GM12878 (cell line): ENCODE results near the gene TFB1M. TPM values are rescaled to one million over a fixed set of nuclear protein-coding genes. Genes with fewer than 3 reads are reported as not detected.

Experiments
- ATAC-seq: fragments of 200-7000 bp; cut with Tn5 transposase; 3 replicates; pipeline ENCODE4 v1.9.1; 2020; ENCODE audit warnings: mild to moderate bottlenecking, moderate library complexity
- BruUV-seq: library from RNA; stranded (reverse); fragments of 400-500 nt; replicated peaks from 2 replicates; lab custom pipeline; 2021; lab: Mats Ljungman, UMichigan
- CTCF ChIA-PET: fragments of 300-600 bp; sonication (Branson Sonifier 250); formaldehyde crosslinking; extraction: SDS; loops from one replicate; lab custom pipeline; 2021; ENCODE audit warnings: inconsistent platforms; lab: Yijun Ruan, JAX
- POLR2A ChIA-PET: fragments of 350-600 bp; formaldehyde crosslinking; extraction: SDS; loops from one replicate; lab custom pipeline; 2021; ENCODE audit warnings: inconsistent platforms; lab: Charles Lee
- RAD21 ChIA-PET: fragments of 300-600 bp; sonication (Branson Sonifier 250); formaldehyde crosslinking; loops from one replicate; lab custom pipeline; 2023; ENCODE audit warnings: antibody characterized with exemption; ENCODE audit not compliant: unreplicated experiment; lab: Charles Lee
- SMC1A ChIA-PET: fragments of 300-600 bp; sonication (Branson Sonifier 250); formaldehyde crosslinking; loops from one replicate; lab custom pipeline; 2023; ENCODE audit not compliant: unreplicated experiment, uncharacterized antibody; lab: Charles Lee
- DNase-seq: peaks from one replicate; pipeline ENCODE4 v3.0.0-alpha.2; 2011; ENCODE audit warnings: low read depth, low spot score
- FAIRE-seq: peaks from 3 replicates; lab custom pipeline; 2011; peaks lifted over from hg19 to GRCh38; lab: Jason Lieb, UNC
- H2AFZ ChIP-seq: 2 replicates; pipeline ENCODE4 v1.6.0; 2011; ENCODE audit warnings: low read depth, low read length, control low read depth; ENCODE audit not compliant: control insufficient read depth
- H3K27ac ChIP-seq: 2 replicates; pipeline ENCODE4 v1.5.1; 2011; ENCODE audit warnings: control low read depth; ENCODE audit not compliant: control insufficient read depth, insufficient read depth
- H3K27me3 ChIP-seq, 2 experiments: replicated peaks in 1 of 2; 2 replicates each; pipeline versions ENCODE4 v1.6.0 to v1.6.1; 2011; ENCODE audit warnings: low read length in 1 of 2; ENCODE audit not compliant: control insufficient read depth in 2 of 2, insufficient read depth in 2 of 2
- H3K36me3 ChIP-seq, 2 experiments: 2 replicates each; pipeline ENCODE4 v1.5.1; 2011; ENCODE audit warnings: low read length in 1 of 2; ENCODE audit not compliant: control insufficient read depth in 2 of 2, insufficient read depth in 2 of 2
- H3K4me1 ChIP-seq: 2 replicates; pipeline ENCODE4 v1.6.1; 2011; ENCODE audit warnings: mild to moderate bottlenecking, low read length, moderate library complexity, mixed read lengths; ENCODE audit not compliant: control insufficient read depth, insufficient read depth
- H3K4me2 ChIP-seq: 2 replicates; pipeline ENCODE4 v1.6.0; 2011; ENCODE audit warnings: control low read depth; ENCODE audit not compliant: control insufficient read depth, insufficient read depth
- H3K4me3 ChIP-seq: fragments of 200-600 bp; sonication (generic); 2 replicates; pipeline ENCODE4 v1.5.1; 2016
- H3K79me2 ChIP-seq: 2 replicates; pipeline ENCODE4 v1.6.0; 2011; ENCODE audit warnings: low read length; ENCODE audit not compliant: control insufficient read depth, insufficient read depth
- H3K9ac ChIP-seq: 2 replicates; pipeline ENCODE4 v1.8.0; 2011; ENCODE audit warnings: low read length, control low read depth, mixed read lengths; ENCODE audit not compliant: control insufficient read depth, insufficient read depth
- H3K9me3 ChIP-seq: replicated peaks from 3 replicates; pipeline ENCODE4 v1.5.1; 2011; ENCODE audit warnings: mild to moderate bottlenecking, low read length; ENCODE audit not compliant: control insufficient read depth, insufficient read depth
- H4K20me1 ChIP-seq: 2 replicates; pipeline ENCODE4 v1.6.0; 2011; ENCODE audit not compliant: control insufficient read depth, insufficient read depth
- MEF2B ChIP-seq: fragments of 450-650 bp; IDR thresholded peaks from 2 replicates; pipeline ENCODE4 v1.6.1; 2018; ENCODE audit warnings: mild to moderate bottlenecking, moderate library complexity; ENCODE audit not compliant: partially characterized antibody, poor library complexity, severe bottlenecking
- SIX5 ChIP-seq: IDR thresholded peaks from 2 replicates; pipeline ENCODE4 v1.6.1; 2011; ENCODE audit warnings: mild to moderate bottlenecking, low read depth, low read length, moderate library complexity; ENCODE audit not compliant: severe bottlenecking
- YBX1 ChIP-seq: fragments of 450-650 bp; IDR thresholded peaks from 2 replicates; pipeline ENCODE4 v1.6.1; 2016; ENCODE audit warnings: antibody characterized with exemption
- ZBED1 ChIP-seq: IDR thresholded peaks from 2 replicates; pipeline ENCODE4 v1.6.1; 2016; ENCODE audit warnings: borderline replicate concordance
- WGBS: methylation state at CpG from one replicate; pipeline ENCODE4 v1.1.6; 2016; ENCODE audit warnings: low lambda C conversion rate; ENCODE audit not compliant: insufficient replicate concordance, insufficient coverage; ENCODE audit errors: missing lambda C conversion rate; 5-methylcytosine and 5-hydroxymethylcytosine counted together
- in situ Hi-C: fragments of 300-500 bp; cut with MboI; formaldehyde crosslinking; loops from 9 replicates; pipeline ENCODE4 v1.14.3; 2018; ENCODE audit warnings: mixed read lengths
- intact Hi-C: fragments of 100-400 bp; cut with micrococcal nuclease; formaldehyde crosslinking; loops from one replicate; pipeline ENCODE4 v1.14.2; 2022; ENCODE audit not compliant: unreplicated experiment
- polyA plus RNA-seq, 11 experiments: library from polyadenylated mRNA; depleted of rRNA in 4 of 11; unstranded in 6 of 11; stranded (reverse) in 5 of 11; fragments of >200 nt; fragmentation: Nextera tagmentation in 4 of 11; fragmentation: Illumina TruSeq in 1 of 11; extraction: Ambion mirVana in 4 of 11; extraction: Trizol in 1 of 11; gene quantifications; 1 replicate in 1 of 11; 2 replicates in 10 of 11; pipeline versions ENCODE4 v1.2.1 to v1.2.3, GENCODE V29; 2011 to 2016; ENCODE audit warnings: inconsistent platforms in 2 of 11, missing spikeins in 2 of 11, low read depth in 1 of 11
- total RNA-seq, 4 experiments: library from RNA; depleted of rRNA in 3 of 4; stranded (reverse); fragments of >200 nt in 3 of 4; fragmentation: Illumina TruSeq in 1 of 4; extraction: Trizol in 1 of 4; gene quantifications; 2 replicates each; pipeline versions ENCODE4 v1.2.1 to v1.2.3, GENCODE V29; 2013 to 2021
- TF ChIP-seq, protein P1 (sequence below): fragments of 450-650 bp; formaldehyde crosslinking; IDR thresholded peaks from 2 replicates; pipeline ENCODE4 v1.4.0; 2020; ENCODE audit warnings: mild to moderate bottlenecking, moderate library complexity

TFB1M gene
- total and polyA plus RNA-seq, 10 of the 15 experiments (the other 5 are each of a cell fraction or from before 2014, with no cell fraction given), result 29.9 to 117 (median 41.3) TPM

DNA sequence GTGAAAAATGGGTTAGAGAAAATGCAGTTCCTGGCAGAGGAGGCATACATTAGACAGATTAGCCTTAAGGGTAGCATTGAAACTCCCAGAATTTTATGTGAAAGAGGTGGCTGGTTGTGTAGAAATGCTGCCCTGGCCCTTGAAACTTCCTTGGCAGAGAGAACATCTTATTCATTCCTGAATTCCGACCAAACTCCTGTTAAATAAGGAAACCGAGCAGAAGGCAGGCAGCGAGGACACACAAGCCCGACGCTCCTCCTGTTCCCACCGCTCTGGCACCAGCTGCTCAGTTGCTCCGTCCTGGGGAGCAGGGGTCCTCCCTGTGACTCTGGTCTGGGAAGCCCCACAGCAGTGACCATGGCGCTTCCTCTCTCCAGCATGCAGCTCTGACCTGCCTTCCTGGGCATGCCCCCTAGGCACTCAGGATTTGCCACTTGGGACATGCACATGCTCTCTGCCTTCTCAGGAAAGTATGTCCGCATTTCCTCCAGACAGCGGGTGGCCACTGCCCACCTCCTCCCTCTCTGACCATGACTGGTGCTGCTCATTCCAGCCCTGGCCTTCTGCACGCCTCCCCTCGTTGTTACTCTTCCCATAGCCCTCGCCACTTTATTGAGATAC lies 85.6 kb downstream of the TFB1M start:
- DNase-seq, result no peak
- 96% methylated on average over 13 of the region's 13 CpGs for WGBS

More for the DNA sequence above, 85.6 kb downstream of the TFB1M start:
- TF ChIP-seq ZBED1 (no peak), SIX5 (no peak), YBX1 (no peak), MEF2B (no peak)
- TF ChIP-seq, protein P1, sequence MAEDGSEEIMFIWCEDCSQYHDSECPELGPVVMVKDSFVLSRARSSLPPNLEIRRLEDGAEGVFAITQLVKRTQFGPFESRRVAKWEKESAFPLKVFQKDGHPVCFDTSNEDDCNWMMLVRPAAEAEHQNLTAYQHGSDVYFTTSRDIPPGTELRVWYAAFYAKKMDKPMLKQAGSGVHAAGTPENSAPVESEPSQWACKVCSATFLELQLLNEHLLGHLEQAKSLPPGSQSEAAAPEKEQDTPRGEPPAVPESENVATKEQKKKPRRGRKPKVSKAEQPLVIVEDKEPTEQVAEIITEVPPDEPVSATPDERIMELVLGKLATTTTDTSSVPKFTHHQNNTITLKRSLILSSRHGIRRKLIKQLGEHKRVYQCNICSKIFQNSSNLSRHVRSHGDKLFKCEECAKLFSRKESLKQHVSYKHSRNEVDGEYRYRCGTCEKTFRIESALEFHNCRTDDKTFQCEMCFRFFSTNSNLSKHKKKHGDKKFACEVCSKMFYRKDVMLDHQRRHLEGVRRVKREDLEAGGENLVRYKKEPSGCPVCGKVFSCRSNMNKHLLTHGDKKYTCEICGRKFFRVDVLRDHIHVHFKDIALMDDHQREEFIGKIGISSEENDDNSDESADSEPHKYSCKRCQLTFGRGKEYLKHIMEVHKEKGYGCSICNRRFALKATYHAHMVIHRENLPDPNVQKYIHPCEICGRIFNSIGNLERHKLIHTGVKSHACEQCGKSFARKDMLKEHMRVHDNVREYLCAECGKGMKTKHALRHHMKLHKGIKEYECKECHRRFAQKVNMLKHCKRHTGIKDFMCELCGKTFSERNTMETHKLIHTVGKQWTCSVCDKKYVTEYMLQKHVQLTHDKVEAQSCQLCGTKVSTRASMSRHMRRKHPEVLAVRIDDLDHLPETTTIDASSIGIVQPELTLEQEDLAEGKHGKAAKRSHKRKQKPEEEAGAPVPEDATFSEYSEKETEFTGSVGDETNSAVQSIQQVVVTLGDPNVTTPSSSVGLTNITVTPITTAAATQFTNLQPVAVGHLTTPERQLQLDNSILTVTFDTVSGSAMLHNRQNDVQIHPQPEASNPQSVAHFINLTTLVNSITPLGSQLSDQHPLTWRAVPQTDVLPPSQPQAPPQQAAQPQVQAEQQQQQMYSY, result no peak
- no peak overlapping the region for H3K4me2 ChIP-seq
- no peak overlapping the region for H3K9ac ChIP-seq
- in situ Hi-C loops (no loop called here), intact Hi-C loops (no loop called here)
- no peak overlapping the region for H2AFZ ChIP-seq
- H4K20me1 ChIP-seq, result no peaks in the 10 kb centered on the region
- ChIA-PET SMC1A (no interaction called here), CTCF (no interaction called here), POLR2A (no interaction called here), RAD21 (interaction anchor here (1.3 kb wide), 1 partner anchor 20 kb away, joined by 4 read pairs; no protein-coding TSS in a partner anchor)
- no peaks in the 10 kb centered on the region; the same call in 1 of the 2 replicates for H3K79me2 ChIP-seq
- H3K4me3 ChIP-seq, result no peak overlapping the region
- FAIRE-seq (no peak), ATAC-seq (no peak)
- H3K4me1 ChIP-seq, result peaks cover 17% of the 10 kb centered on the region
- BruUV-seq, result no TSS peak
- H3K9me3 ChIP-seq, result no peaks in the 10 kb centered on the region; the same call in 2 of the 3 replicates
- no peak overlapping the region for H3K27ac ChIP-seq
- no peaks in the 10 kb centered on the region for H3K27me3 ChIP-seq
- H3K36me3 ChIP-seq, result no peaks in the 10 kb centered on the region; a peak in 2 of 4 replicates
